ENCODE measurements around the gene CCDC86. TPM values are rescaled to one million over a fixed set of nuclear protein-coding genes. Genes with fewer than 3 reads are reported as not detected.

The CCDC86 gene
- polyA plus RNA-seq, 2 of the 4 experiments (the other 2 are of a cell fraction), result 42.8 to 71.1 TPM

GRCh38 chr11:60803273-60803936 is 38.5 kb upstream of the CCDC86 start:
- DNase-seq (ENCODE audit: low read depth in 1 of 2, low spot score in 1 of 2) (no peak), FAIRE-seq (no peak), ATAC-seq (no peak)
- 67% methylated on average over 7 of the region's 7 CpGs for WGBS (ENCODE audit: missing lambda C conversion rate)
- Histone ChIP-seq H3K4me3 (no peak overlapping the region), H3K4me1 (no peaks in the 10 kb centered on the region), H3K9me3 (no peaks in the 10 kb centered on the region), H3K4me2 (no peak overlapping the region), H3K27ac (no peak overlapping the region)
- TF ChIP-seq MAZ (IDR thresholded peaks at IDR 0.05; ENCODE audit: borderline replicate concordance, low read depth, low read length) (no peak), GATA3 (IDR thresholded peaks at IDR 0.05; ENCODE audit: borderline replicate concordance) (no peak), ZC3H11A (IDR thresholded peaks at IDR 0.05) (no peak), RAD21 (conservative IDR thresholded peaks at IDR 0.05 in 1 of 2, IDR thresholded peaks at IDR 0.05 in 1 of 2) (no peak), HEYL (CRISPR knock-in tag; IDR thresholded peaks at IDR 0.05) (no peak), KDM1A (IDR thresholded peaks at IDR 0.05; ENCODE audit: low read depth) (no peak), RARB (CRISPR knock-in tag; IDR thresholded peaks at IDR 0.05) (no peak), MAFK (IDR thresholded peaks at IDR 0.05; ENCODE audit: partially characterized antibody) (no peak), TFCP2L1 (CRISPR knock-in tag; IDR thresholded peaks at IDR 0.05) (no peak), KDM5A (IDR thresholded peaks at IDR 0.05) (no peak), HOXB5 (CRISPR knock-in tag; IDR thresholded peaks at IDR 0.05) (no peak)
- ChIA-PET POLR2A (no interaction called here), CTCF (interaction anchor here (0.8 to 1.8 kb wide), 4 partner anchors 27 to 370 kb away, joined by 3 to 11 read pairs (median 4); no protein-coding TSS in a partner anchor)

- ChIA-PET POLR2A (no interaction called here), CTCF (no interaction called here)
- Histone ChIP-seq H3K4me3 (no peak overlapping the region), H3K9me3 (no peaks in the 10 kb centered on the region), H3K4me1 (no peaks in the 10 kb centered on the region), H3K27ac (no peak overlapping the region), H3K4me2 (no peak overlapping the region)
- FAIRE-seq, result no peak
- TF ChIP-seq HOXA7 (CRISPR knock-in tag; IDR thresholded peaks at IDR 0.05) (no peak), RCOR1 (IDR thresholded peaks at IDR 0.05; ENCODE audit: low read depth, low read length) (no peak), SREBF2 (IDR thresholded peaks at IDR 0.05) (no peak), HEYL (CRISPR knock-in tag; IDR thresholded peaks at IDR 0.05) (no peak), CTCF (IDR thresholded peaks at IDR 0.05) (no peak), ZC3H11A (IDR thresholded peaks at IDR 0.05) (no peak), CBX8 (IDR thresholded peaks at IDR 0.05) (no peak), FOSB (CRISPR knock-in tag; IDR thresholded peaks at IDR 0.05) (no peak), KDM1A (IDR thresholded peaks at IDR 0.05; ENCODE audit: low read depth) (no peak), PBX3 (IDR thresholded peaks at IDR 0.05) (no peak), HOXB5 (CRISPR knock-in tag; IDR thresholded peaks at IDR 0.05) (no peak), FOXS1 (CRISPR knock-in tag; IDR thresholded peaks at IDR 0.05) (no peak), BHLHE40 (IDR thresholded peaks at IDR 0.05; ENCODE audit: low read depth, low read length) (no peak), RFX5 (IDR thresholded peaks at IDR 0.05) (no peak), MAX (IDR thresholded peaks at IDR 0.05) (no peak)
- no peak for DNase-seq (ENCODE audit: low read depth in 1 of 2, low spot score in 1 of 2)
- 26% methylated on average over 2 of the region's 3 CpGs for WGBS (ENCODE audit: missing lambda C conversion rate)
- ATAC-seq, result no peak
Observed at GRCh38 chr11:60809249-60809648, 32.7 kb upstream of the CCDC86 start.

GRCh38 chr11:60809691-60810090 is 32.2 kb upstream of the CCDC86 start:
- Histone ChIP-seq H3K27ac (no peak overlapping the region), H3K4me2 (no peak overlapping the region), H3K9me3 (no peaks in the 10 kb centered on the region), H3K4me1 (no peaks in the 10 kb centered on the region), H3K4me3 (no peak overlapping the region)
- no peak for ATAC-seq
- ChIA-PET CTCF (interaction anchor here (1.4 kb wide), 1 partner anchor 22 kb away, joined by 3 read pairs; no protein-coding TSS in a partner anchor), POLR2A (no interaction called here)
- WGBS (ENCODE audit: missing lambda C conversion rate), result 66% methylated on average over 11 of the region's 11 CpGs
- FAIRE-seq, result no peak
- DNase-seq (ENCODE audit: low read depth in 1 of 2, low spot score in 1 of 2), result no peak
- no peak for TF ChIP-seq HDAC2 (IDR thresholded peaks at IDR 0.05)
- no peak for TF ChIP-seq EHMT2 (IDR thresholded peaks at IDR 0.05; ENCODE audit: low read depth)
- no peak for TF ChIP-seq USF2 (IDR thresholded peaks at IDR 0.05)
- TF ChIP-seq KDM1A (IDR thresholded peaks at IDR 0.05; ENCODE audit: low read depth), result no peak
- no peak for TF ChIP-seq CBX8 (IDR thresholded peaks at IDR 0.05)
- TF ChIP-seq CHD4 (IDR thresholded peaks at IDR 0.05; ENCODE audit: borderline replicate concordance), result no peak
- TF ChIP-seq MAZ (IDR thresholded peaks at IDR 0.05; ENCODE audit: borderline replicate concordance, low read depth, low read length), result no peak
- no peak for TF ChIP-seq CHD2 (IDR thresholded peaks at IDR 0.05; ENCODE audit: low read length, partially characterized antibody)
- TF ChIP-seq GATA3 (IDR thresholded peaks at IDR 0.05; ENCODE audit: borderline replicate concordance), result no peak
- no peak for TF ChIP-seq REST (IDR thresholded peaks at IDR 0.05)
